Endodermal cell (in vitro differentiated cells): Measurements from ENCODE around the gene IL1B. TPM values are rescaled to one million over a fixed set of nuclear protein-coding genes. Genes with fewer than 3 reads are reported as not detected.
A peak's percentile ranks its signal among the peaks of the same experiment; 100 is the strongest.

Experiments
- DNase-seq: peaks from one replicate; pipeline ENCODE4 v3.0.0-alpha.2; 2017
- H3K27ac ChIP-seq: 2 replicates; pipeline ENCODE4 v1.5.1; 2013; ENCODE audit warnings: mild to moderate bottlenecking, low read depth, low read length, moderate library complexity
- H3K27me3 ChIP-seq: 2 replicates; pipeline ENCODE4 v1.6.1; 2013; ENCODE audit warnings: mild to moderate bottlenecking, low read length, moderate library complexity; ENCODE audit not compliant: insufficient read depth, control insufficient read depth, poor library complexity, severe bottlenecking
- H3K36me3 ChIP-seq: 2 replicates; pipeline ENCODE4 v1.7.0; 2013; ENCODE audit warnings: mild to moderate bottlenecking, low read length, moderate library complexity; ENCODE audit not compliant: control insufficient read depth, insufficient read depth
- H3K4me1 ChIP-seq: one replicate; pipeline ENCODE4 v1.7.0; 2013; ENCODE audit warnings: low read length; ENCODE audit not compliant: control insufficient read depth, insufficient read depth
- H3K4me3 ChIP-seq: 2 replicates; pipeline ENCODE4 v1.5.1; 2013; ENCODE audit warnings: mild to moderate bottlenecking, low read length, moderate library complexity
- H3K9ac ChIP-seq: 2 replicates; pipeline ENCODE4 v1.6.1; 2013; ENCODE audit warnings: mild to moderate bottlenecking, low read length, moderate library complexity; ENCODE audit not compliant: poor library complexity, severe bottlenecking; ENCODE audit errors: extremely low read depth
- H3K9me3 ChIP-seq: 2 replicates; pipeline ENCODE4 v1.6.1; 2013; ENCODE audit warnings: mild to moderate bottlenecking, low read length, moderate library complexity; ENCODE audit not compliant: control insufficient read depth
- H3K27ac Mint-ChIP-seq: 2 replicates; pipeline ENCODE4 v1.8.0; 2020; ENCODE audit warnings: mixed read lengths
- H3K27me3 Mint-ChIP-seq: 2 replicates; pipeline ENCODE4 v1.8.0; 2021; ENCODE audit warnings: mild to moderate bottlenecking, mixed read lengths; ENCODE audit not compliant: insufficient read depth
- H3K36me3 Mint-ChIP-seq: 2 replicates; pipeline ENCODE4 v1.8.0; 2020; ENCODE audit warnings: low read depth, mixed read lengths
- H3K4me1 Mint-ChIP-seq: 2 replicates; pipeline ENCODE4 v1.8.0; 2020; ENCODE audit warnings: mixed read lengths
- H3K4me3 Mint-ChIP-seq: 2 replicates; pipeline ENCODE4 v1.8.0; 2020; ENCODE audit warnings: mild to moderate bottlenecking, moderate library complexity, mixed read lengths
- H3K9me3 Mint-ChIP-seq: 2 replicates; pipeline ENCODE4 v1.8.0; 2020; ENCODE audit warnings: mild to moderate bottlenecking, mixed read lengths
- WGBS, 2 experiments: methylation state at CpG; one replicate each; pipeline versions ENCODE4 v1.1.5 to v1.1.7; 2013; ENCODE audit warnings: missing lambda C conversion rate in 2 of 2, mixed read lengths in 1 of 2; ENCODE audit not compliant: insufficient coverage in 1 of 2, insufficient read length in 1 of 2; 5-methylcytosine and 5-hydroxymethylcytosine counted together
- total RNA-seq, 2 donors: library from RNA; stranded (reverse); fragmentation: NEBNext Ultra II Directional in 1 of 2; extraction: Animal tissue kit (Norgen Biotek cat#: 25700) in 1 of 2; gene quantifications; 2 replicates in 1 of 2; 3 replicates in 1 of 2; pipeline ENCODE4 v1.2.1, GENCODE V29; 2021
- TF ChIP-seq, protein P1 (sequence below): fragments of 200-600 bp; sonication (generic); conservative IDR thresholded peaks from 2 replicates; pipeline ENCODE4 v1.5.0; 2021; ENCODE audit warnings: antibody characterized with exemption, mild to moderate bottlenecking

The IL1B gene
- total RNA-seq, 2 donors from 2014 or later: not detected

DNA sequence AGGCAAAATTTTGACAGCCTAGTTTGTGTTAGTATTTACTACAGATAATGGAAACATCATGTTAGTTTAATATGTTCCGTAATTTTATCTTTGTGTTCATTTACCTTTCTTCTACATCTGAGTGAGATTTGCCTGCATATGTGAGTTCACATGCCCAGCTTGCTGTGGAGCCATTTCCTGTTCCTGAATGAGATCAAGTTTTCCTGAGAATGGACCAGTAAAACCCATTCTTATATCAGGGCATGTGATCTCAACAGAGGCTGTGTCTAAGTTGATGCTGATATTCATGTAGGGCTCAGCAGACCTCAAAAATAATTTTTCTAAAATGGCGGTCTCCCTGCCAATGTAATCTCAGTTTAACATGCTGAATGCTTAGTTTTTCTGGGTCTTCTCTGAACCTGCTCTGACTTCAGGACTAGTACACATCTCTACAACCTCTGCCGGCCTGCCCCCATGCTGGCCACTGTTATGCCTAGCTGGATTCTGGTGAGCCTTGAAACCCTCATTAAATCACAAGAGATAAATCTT, 53.3 kb downstream of the IL1B start:
- Histone ChIP-seq H3K36me3 (no peaks in the 10 kb centered on the region), H3K4me1 (peaks cover 4% of the 10 kb centered on the region), H3K27me3 (no peaks in the 10 kb centered on the region), H3K9me3 (no peaks in the 10 kb centered on the region), H3K9ac (no peak overlapping the region), H3K4me3 (peak overlapping the region; percentile 69), H3K27ac (no peak overlapping the region)
- H3K27ac Mint-ChIP-seq: no peak overlapping the region
- WGBS, 2 experiments: 91 to 94% methylated on average over 2 to 3 of the region's 3 CpGs
- H3K4me3 Mint-ChIP-seq: no peak overlapping the region
- no peak for DNase-seq
- no peaks in the 10 kb centered on the region for H3K27me3 Mint-ChIP-seq
- no peaks in the 10 kb centered on the region for H3K36me3 Mint-ChIP-seq
- TF ChIP-seq, protein P1, sequence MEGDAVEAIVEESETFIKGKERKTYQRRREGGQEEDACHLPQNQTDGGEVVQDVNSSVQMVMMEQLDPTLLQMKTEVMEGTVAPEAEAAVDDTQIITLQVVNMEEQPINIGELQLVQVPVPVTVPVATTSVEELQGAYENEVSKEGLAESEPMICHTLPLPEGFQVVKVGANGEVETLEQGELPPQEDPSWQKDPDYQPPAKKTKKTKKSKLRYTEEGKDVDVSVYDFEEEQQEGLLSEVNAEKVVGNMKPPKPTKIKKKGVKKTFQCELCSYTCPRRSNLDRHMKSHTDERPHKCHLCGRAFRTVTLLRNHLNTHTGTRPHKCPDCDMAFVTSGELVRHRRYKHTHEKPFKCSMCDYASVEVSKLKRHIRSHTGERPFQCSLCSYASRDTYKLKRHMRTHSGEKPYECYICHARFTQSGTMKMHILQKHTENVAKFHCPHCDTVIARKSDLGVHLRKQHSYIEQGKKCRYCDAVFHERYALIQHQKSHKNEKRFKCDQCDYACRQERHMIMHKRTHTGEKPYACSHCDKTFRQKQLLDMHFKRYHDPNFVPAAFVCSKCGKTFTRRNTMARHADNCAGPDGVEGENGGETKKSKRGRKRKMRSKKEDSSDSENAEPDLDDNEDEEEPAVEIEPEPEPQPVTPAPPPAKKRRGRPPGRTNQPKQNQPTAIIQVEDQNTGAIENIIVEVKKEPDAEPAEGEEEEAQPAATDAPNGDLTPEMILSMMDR: no peak
- H3K9me3 Mint-ChIP-seq: no peaks in the 10 kb centered on the region
- peaks cover 19% of the 10 kb centered on the region for H3K4me1 Mint-ChIP-seq

DNA sequence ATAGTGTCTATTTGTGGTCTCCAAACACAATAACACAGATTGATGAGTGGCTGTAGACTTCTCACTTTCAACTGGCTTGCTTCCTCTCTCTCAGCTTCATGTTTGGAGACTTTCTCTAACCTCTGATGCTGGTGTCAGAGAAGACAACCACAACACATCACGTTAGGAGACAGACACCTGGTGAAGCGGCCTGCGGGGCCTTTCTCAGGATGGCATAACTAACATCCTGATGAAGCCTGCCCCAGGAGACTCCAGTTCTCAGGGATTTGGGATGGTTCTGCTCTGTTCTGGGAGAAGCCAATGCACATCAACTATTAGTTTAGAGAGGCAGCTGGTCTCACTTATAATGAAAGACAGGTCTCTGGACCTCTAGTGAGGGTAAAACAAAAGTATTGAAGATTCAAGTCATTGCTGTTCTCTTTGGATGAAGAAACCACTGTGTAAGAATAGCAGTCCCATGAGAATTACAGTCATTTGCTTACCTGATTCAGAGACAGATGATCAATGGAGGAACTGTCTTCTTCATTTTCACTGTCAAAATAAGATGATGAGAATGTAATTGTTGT, 54.3 kb downstream of the IL1B start:
- H3K27me3 ChIP-seq: no peaks in the 10 kb centered on the region
- H3K4me1 ChIP-seq: peaks cover 4% of the 10 kb centered on the region
- TF ChIP-seq, protein P1: no peak
- no peak overlapping the region for H3K9ac ChIP-seq
- no peak overlapping the region for H3K27ac ChIP-seq
- no peak overlapping the region for H3K4me3 Mint-ChIP-seq
- H3K9me3 ChIP-seq: no peaks in the 10 kb centered on the region
- H3K4me3 ChIP-seq: no peak overlapping the region
- peaks cover 3% of the 10 kb centered on the region for H3K36me3 Mint-ChIP-seq
- DNase-seq: no peak
- H3K9me3 Mint-ChIP-seq: no peaks in the 10 kb centered on the region
- 60 to 81% methylated on average over 1 to 3 of the region's 3 CpGs for WGBS, 2 experiments
- no peaks in the 10 kb centered on the region for H3K27me3 Mint-ChIP-seq
- H3K27ac Mint-ChIP-seq: no peak overlapping the region
- no peaks in the 10 kb centered on the region for H3K36me3 ChIP-seq
- H3K4me1 Mint-ChIP-seq: peaks cover 19% of the 10 kb centered on the region

Other genes with a start within 250 kb of the IL1B start
- gene SLC20A1, start 190.8 kb downstream of the IL1B start, total RNA-seq: 10 to 100 TPM; 67.3 to 86.7 TPM
- gene NT5DC4, start 115.8 kb downstream of the IL1B start, total RNA-seq: not detected
- gene CKAP2L, start 72.2 kb downstream of the IL1B start, total RNA-seq: 10 to 100 TPM; 20.1 to 30.3 TPM
- 1 to 10 TPM in 1 of 2 donors, under 1 TPM in 1; 0.73 to 1.0 TPM for gene IL1A, start 52.3 kb downstream of the IL1B start, total RNA-seq
- not detected for gene IL37, start 74.4 kb upstream of the IL1B start, total RNA-seq
- gene IL36G, start 141.2 kb upstream of the IL1B start, total RNA-seq: not detected
- not detected for gene IL36A, start 168.7 kb upstream of the IL1B start, total RNA-seq
- gene IL36B, start 216.1 kb upstream of the IL1B start, total RNA-seq: not detected
- gene IL36RN, start 222.4 kb upstream of the IL1B start, total RNA-seq: not detected
- gene IL1F10, start 231.2 kb upstream of the IL1B start, total RNA-seq: not detected